IMR-90 (cell line): Measurements from ENCODE around the gene CERS6. TPM values are rescaled to one million over a fixed set of nuclear protein-coding genes. Genes with fewer than 3 reads are reported as not detected.

ENCODE experiments used
- ATAC-seq: fragments of 200-7000 bp; cut with Tn5 transposase; 2 replicates; pipeline ENCODE4 v1.9.1; 2020; ENCODE audit warnings: low read depth, mild to moderate bottlenecking, moderate library complexity
- BruUV-seq: library from RNA; stranded (reverse); fragments of 400-500 nt; replicated peaks from 2 replicates; lab custom pipeline; 2021; lab: Mats Ljungman, UMichigan
- CTCF ChIA-PET: fragments of 300-600 bp; formaldehyde crosslinking; extraction: SDS; loops from one replicate; lab custom pipeline; 2021; ENCODE audit warnings: antibody characterized with exemption; lab: Yijun Ruan, JAX
- POLR2A ChIA-PET: fragments of 300-600 bp; sonication (Branson Sonifier 250); formaldehyde crosslinking; loops from one replicate; lab custom pipeline; 2022; ENCODE audit warnings: antibody characterized with exemption; ENCODE audit not compliant: unreplicated experiment; lab: Charles Lee
- DNase-seq: peaks from one replicate; pipeline ENCODE4 v3.0.0; 2013
- H2AFZ ChIP-seq: replicated peaks from 2 replicates; pipeline ENCODE3; 2013; ENCODE audit warnings: low read length, mild to moderate bottlenecking; ENCODE audit not compliant: poor library complexity
- H2AK5ac ChIP-seq: 2 replicates; pipeline ENCODE4 v1.6.1; 2013; ENCODE audit warnings: low read depth, low read length, inconsistent platforms
- H2AK9ac ChIP-seq: replicated peaks from 2 replicates; pipeline ENCODE3; 2013; ENCODE audit warnings: mild to moderate bottlenecking, low read depth, low read length, moderate library complexity; ENCODE audit not compliant: poor library complexity
- H2BK120ac ChIP-seq: 2 replicates; pipeline ENCODE4 v1.6.1; 2013; ENCODE audit warnings: low read depth, low read length, inconsistent platforms
- H2BK15ac ChIP-seq: 3 replicates; pipeline ENCODE4 v1.6.1; 2013; ENCODE audit warnings: low read depth, low read length, inconsistent platforms
- H2BK20ac ChIP-seq: 2 replicates; pipeline ENCODE4 v1.6.1; 2013; ENCODE audit warnings: low read depth, mild to moderate bottlenecking, inconsistent platforms, low read length, moderate library complexity
- H2BK5ac ChIP-seq: 2 replicates; pipeline ENCODE4 v1.6.1; 2013; ENCODE audit warnings: mild to moderate bottlenecking, low read depth, low read length, inconsistent platforms; ENCODE audit not compliant: poor library complexity, severe bottlenecking
- H3K14ac ChIP-seq: replicated peaks from 2 replicates; pipeline ENCODE4 v1.6.1; 2013; ENCODE audit warnings: low read depth, low read length, inconsistent platforms
- H3K18ac ChIP-seq: 2 replicates; pipeline ENCODE4 v1.6.1; 2013; ENCODE audit warnings: low read depth, low read length, control low read depth
- H3K23ac ChIP-seq: 2 replicates; pipeline ENCODE4 v1.6.1; 2013; ENCODE audit warnings: low read depth, low read length, inconsistent platforms
- H3K27ac ChIP-seq: 2 replicates; pipeline ENCODE4 v1.5.1; 2013; ENCODE audit warnings: mild to moderate bottlenecking, control low read depth, low read length; ENCODE audit not compliant: insufficient read depth
- H3K27me3 ChIP-seq: 2 replicates; pipeline ENCODE4 v1.6.1; 2013; ENCODE audit warnings: low read length; ENCODE audit not compliant: control insufficient read depth, insufficient read depth
- H3K36me3 ChIP-seq: 2 replicates; pipeline ENCODE4 v1.6.1; 2013; ENCODE audit warnings: low read length, mixed read lengths; ENCODE audit not compliant: control insufficient read depth, insufficient read depth
- H3K4ac ChIP-seq: 2 replicates; pipeline ENCODE4 v1.6.1; 2013; ENCODE audit warnings: low read depth, low read length, inconsistent platforms
- H3K4me1 ChIP-seq: 2 replicates; pipeline ENCODE4 v1.6.1; 2013; ENCODE audit warnings: low read length, mixed read lengths; ENCODE audit not compliant: control insufficient read depth, insufficient read depth
- H3K4me2 ChIP-seq: 2 replicates; pipeline ENCODE4 v1.6.1; 2013; ENCODE audit warnings: low read depth, mild to moderate bottlenecking, control low read depth, low read length, moderate library complexity
- H3K4me3 ChIP-seq: 2 replicates; pipeline ENCODE4 v1.5.1; 2013; ENCODE audit warnings: low read depth, mild to moderate bottlenecking, control low read depth, low read length, moderate library complexity; ENCODE audit not compliant: insufficient read depth
- H3K56ac ChIP-seq: 2 replicates; pipeline ENCODE4 v1.6.1; 2013; ENCODE audit warnings: low read length, inconsistent platforms; ENCODE audit not compliant: insufficient read depth; ENCODE audit errors: extremely low read depth
- H3K79me1 ChIP-seq, 2 experiments: 2 replicates each; pipeline ENCODE4 v1.6.1; 2013; ENCODE audit warnings: low read length in 2 of 2, inconsistent platforms in 1 of 2, low read depth in 1 of 2
- H3K9ac ChIP-seq: 2 replicates; pipeline ENCODE4 v1.6.1; 2013; ENCODE audit warnings: low read depth, low read length, control low read depth
- H3K9me1 ChIP-seq: 2 replicates; pipeline ENCODE4 v1.6.1; 2013; ENCODE audit warnings: low read length, inconsistent platforms; ENCODE audit not compliant: insufficient read depth
- H3K9me3 ChIP-seq: 2 replicates; pipeline ENCODE4 v1.6.1; 2013; ENCODE audit warnings: low read length; ENCODE audit not compliant: control insufficient read depth, insufficient read depth
- H4K20me1 ChIP-seq: 2 replicates; pipeline ENCODE4 v1.6.1; 2013; ENCODE audit warnings: low read length, inconsistent platforms; ENCODE audit not compliant: insufficient read depth
- H4K5ac ChIP-seq: 2 replicates; pipeline ENCODE4 v1.6.1; 2013; ENCODE audit warnings: mild to moderate bottlenecking, low read depth, low read length, control low read depth
- H4K8ac ChIP-seq, 2 experiments: 2 replicates each; pipeline ENCODE4 v1.6.1; 2013; ENCODE audit warnings: low read depth in 2 of 2, low read length in 2 of 2, control low read depth in 1 of 2, inconsistent platforms in 1 of 2
- H4K91ac ChIP-seq: 2 replicates; pipeline ENCODE4 v1.6.1; 2013; ENCODE audit warnings: low read depth, low read length, inconsistent platforms; ENCODE audit not compliant: insufficient read depth
- BHLHE40 ChIP-seq: fragments of 150-350 bp; IDR thresholded peaks from 2 replicates; pipeline ENCODE4 v1.6.1; 2016; ENCODE audit warnings: mild to moderate bottlenecking, low read depth, low read length
- CEBPB ChIP-seq: IDR thresholded peaks from 2 replicates; pipeline ENCODE4 v1.6.1; 2012; ENCODE audit warnings: low read depth, low read length, improper control_type of control experiment
- CHD1 ChIP-seq: IDR thresholded peaks from 2 replicates; pipeline ENCODE4 v1.6.1; 2012; ENCODE audit warnings: low read depth, low read length, improper control_type of control experiment
- FOS ChIP-seq: fragments of 150-350 bp; IDR thresholded peaks from 2 replicates; pipeline ENCODE4 v1.6.1; 2016; ENCODE audit warnings: low read depth, low read length
- MAFK ChIP-seq: IDR thresholded peaks from 2 replicates; pipeline ENCODE4 v1.6.1; 2012; ENCODE audit warnings: low read depth, low read length, improper control_type of control experiment
- MXI1 ChIP-seq: IDR thresholded peaks from 2 replicates; pipeline ENCODE4 v1.6.1; 2012; ENCODE audit warnings: low read depth, mild to moderate bottlenecking, low read length, moderate library complexity, borderline replicate concordance
- NFE2L2 ChIP-seq: fragments of 150-350 bp; IDR thresholded peaks from 2 replicates; pipeline ENCODE4 v1.6.1; 2016; ENCODE audit warnings: low read depth, mild to moderate bottlenecking, low read length
- RAD21 ChIP-seq: IDR thresholded peaks from 2 replicates; pipeline ENCODE4 v1.6.1; 2012; ENCODE audit warnings: low read length, improper control_type of control experiment
- RCOR1 ChIP-seq: IDR thresholded peaks from 2 replicates; pipeline ENCODE4 v1.6.1; 2012; ENCODE audit warnings: mild to moderate bottlenecking, low read length, improper control_type of control experiment; ENCODE audit not compliant: insufficient replicate concordance
- SMC3 ChIP-seq: fragments of 150-350 bp; IDR thresholded peaks from 2 replicates; pipeline ENCODE4 v1.6.1; 2016; ENCODE audit warnings: low read depth, mild to moderate bottlenecking, antibody characterized with exemption, low read length, moderate library complexity
- WGBS, 2 experiments: methylation state at CpG; one replicate each; pipeline versions ENCODE4 v1.1.5 to v1.1.7; 2013; ENCODE audit warnings: missing lambda C conversion rate in 2 of 2; ENCODE audit not compliant: insufficient read length in 1 of 2; ENCODE audit errors: extremely low coverage in 2 of 2; 5-methylcytosine and 5-hydroxymethylcytosine counted together
- dilution Hi-C: fragments of 300-500 bp; cut with HindIII; formaldehyde crosslinking; loops from one replicate; pipeline ENCODE4 v1.14.3; 2018; ENCODE audit warnings: low sequenced_read_pairs; ENCODE audit not compliant: unreplicated experiment
- in situ Hi-C: fragments of 300-500 bp; cut with MboI; formaldehyde crosslinking; loops from 3 replicates; pipeline ENCODE4 v1.14.3; 2019; ENCODE audit warnings: low sequenced_read_pairs, inconsistent platforms, mixed read lengths
- intact Hi-C: fragments of 100-400 bp; cut with micrococcal nuclease; formaldehyde crosslinking; loops from 2 replicates; pipeline ENCODE4 v1.10.0; 2022
- polyA plus RNA-seq, 3 experiments: library from polyadenylated mRNA; depleted of rRNA; stranded (reverse); fragments of >200 nt; gene quantifications; 2 replicates each; pipeline ENCODE4 v1.2.3, GENCODE V29; 2012; ENCODE audit warnings: low replicate concordance in 1 of 3
- total RNA-seq: library from RNA; depleted of rRNA; stranded (reverse); fragments of >200 nt; gene quantifications from 2 replicates; pipeline ENCODE4 v1.2.3, GENCODE V29; 2012
- TF ChIP-seq, protein P1 (sequence below): fragments of 150-350 bp; IDR thresholded peaks from 2 replicates; pipeline ENCODE4 v1.6.1; 2017; ENCODE audit warnings: mild to moderate bottlenecking, antibody characterized with exemption, low read length, low read depth

The CERS6 gene
- total and polyA plus RNA-seq, 2 of the 4 experiments (the other 2 are of a cell fraction) = 2.1 to 5.7 TPM

DNA sequence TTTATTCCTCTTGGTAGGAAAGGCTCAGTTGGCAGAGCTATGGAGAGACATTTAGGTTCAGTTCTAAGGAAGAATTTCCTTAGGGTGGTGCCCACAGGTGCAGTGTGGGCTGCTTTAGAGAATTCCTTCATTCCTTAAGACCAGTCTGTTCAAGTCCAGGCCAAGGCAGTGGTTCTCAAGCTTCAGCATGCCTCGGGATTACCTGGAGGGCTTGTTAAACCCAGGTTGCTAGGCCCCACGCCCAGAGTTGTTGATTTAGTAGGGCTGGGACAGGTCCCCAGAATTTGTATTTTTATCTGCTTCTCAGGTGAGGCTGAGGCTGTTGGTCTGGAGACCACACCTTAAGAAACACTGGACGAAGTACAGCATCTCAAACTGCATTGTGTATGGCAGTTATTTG, 68.9 kb downstream of the CERS6 start:
- H2AFZ ChIP-seq = no peak overlapping the region
- H3K4me1 ChIP-seq = peaks cover 11% of the 10 kb centered on the region; the same call in 1 of the 2 replicates
- no TSS peak for BruUV-seq
- H3K18ac ChIP-seq = no peak overlapping the region
- H3K9ac ChIP-seq = no peak overlapping the region
- ATAC-seq (no peak), DNase-seq (no peak)
- H2BK5ac ChIP-seq = no peak overlapping the region
- H4K20me1 ChIP-seq = no peaks in the 10 kb centered on the region
- H3K4me2 ChIP-seq = no peak overlapping the region
- no peak overlapping the region for H2BK20ac ChIP-seq
- H3K27me3 ChIP-seq = no peaks in the 10 kb centered on the region
- H3K79me1 ChIP-seq = 0 out of 4 replicates have a peak, but pooled peaks cover 0 to 5% of the 10 kb centered on the region in 2 experiments
- ChIA-PET CTCF (no interaction called here), POLR2A (no interaction called here)
- H2BK120ac ChIP-seq = no peak overlapping the region
- H3K9me1 ChIP-seq = 0 out of 2 replicates have a peak, but pooled peaks cover 3% of the 10 kb centered on the region
- no peak overlapping the region for H2BK15ac ChIP-seq
- TF ChIP-seq MXI1 (no peak), FOS (no peak), CEBPB (no peak), BHLHE40 (no peak), RCOR1 (no peak), CHD1 (no peak), MAFK (no peak), RAD21 (no peak), SMC3 (no peak), NFE2L2 (no peak)
- TF ChIP-seq, protein P1, sequence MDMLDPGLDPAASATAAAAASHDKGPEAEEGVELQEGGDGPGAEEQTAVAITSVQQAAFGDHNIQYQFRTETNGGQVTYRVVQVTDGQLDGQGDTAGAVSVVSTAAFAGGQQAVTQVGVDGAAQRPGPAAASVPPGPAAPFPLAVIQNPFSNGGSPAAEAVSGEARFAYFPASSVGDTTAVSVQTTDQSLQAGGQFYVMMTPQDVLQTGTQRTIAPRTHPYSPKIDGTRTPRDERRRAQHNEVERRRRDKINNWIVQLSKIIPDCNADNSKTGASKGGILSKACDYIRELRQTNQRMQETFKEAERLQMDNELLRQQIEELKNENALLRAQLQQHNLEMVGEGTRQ = no peak
- no peak overlapping the region for H4K91ac ChIP-seq
- H2AK9ac ChIP-seq = no peak overlapping the region
- H2AK5ac ChIP-seq = no peak overlapping the region
- H4K5ac ChIP-seq = no peak overlapping the region
- no peaks in the 10 kb centered on the region for H3K36me3 ChIP-seq
- H4K8ac ChIP-seq = no peak overlapping the region
- H3K9me3 ChIP-seq = no peaks in the 10 kb centered on the region
- dilution Hi-C loops (no loop called here), intact Hi-C loops (no loop called here), in situ Hi-C loops (no loop called here)
- WGBS, 2 experiments = 80% methylated on average over 2 of the region's 3 CpGs; no CpG with 5 or more reads in 1 of the 2 experiments
- H3K56ac ChIP-seq = no peak overlapping the region
- no peak overlapping the region for H3K27ac ChIP-seq
- H3K4me3 ChIP-seq = no peak overlapping the region
- no peak overlapping the region for H3K14ac ChIP-seq
- H3K23ac ChIP-seq = no peak overlapping the region
- no peak overlapping the region for H3K4ac ChIP-seq
